Natural killer cell (primary cell): ENCODE data around the gene PLEKHG4B. TPM values are rescaled to one million over a fixed set of nuclear protein-coding genes. Genes with fewer than 3 reads are reported as not detected.
"Not testable (repeated sequence)": the region's sequence is repeated elsewhere in the genome, so short reads cannot be mapped to it uniquely, and the experiment has no call there.

Experiments used
- ATAC-seq, 3 donors: fragments of 150-1000 bp in 2 of 3; fragments of 200-7000 bp in 1 of 3; cut with Tn5 transposase; 1 replicate in 1 of 3; 2 replicates in 2 of 3; pipeline ENCODE4 v1.10.0; 2021; ENCODE audit warnings: mild to moderate bottlenecking in 2 of 3, moderate library complexity in 2 of 3
- DNase-seq, 2 donors: peaks; one replicate each; pipeline versions ENCODE4 v3.0.0 to v3.0.0-alpha.2; 2013 to 2021; ENCODE audit warnings: mixed read lengths in 1 of 2
- H3K27ac ChIP-seq: one replicate; pipeline ENCODE4 v1.5.1; 2013; ENCODE audit warnings: mild to moderate bottlenecking, low read length
- H3K27me3 ChIP-seq: one replicate; pipeline ENCODE4 v1.6.1; 2013; ENCODE audit warnings: low read length; ENCODE audit not compliant: control insufficient read depth, insufficient read depth
- H3K36me3 ChIP-seq: one replicate; pipeline ENCODE4 v1.6.1; 2013; ENCODE audit warnings: low read length; ENCODE audit not compliant: control insufficient read depth, insufficient read depth
- H3K4me1 ChIP-seq: one replicate; pipeline ENCODE4 v1.6.1; 2013; ENCODE audit warnings: low read length; ENCODE audit not compliant: control insufficient read depth, insufficient read depth
- H3K4me3 ChIP-seq: one replicate; pipeline ENCODE4 v1.5.1; 2013; ENCODE audit warnings: low read length
- H3K9me3 ChIP-seq: one replicate; pipeline ENCODE4 v1.6.1; 2013; ENCODE audit warnings: low read length; ENCODE audit not compliant: control insufficient read depth, insufficient read depth
- H3K27ac Mint-ChIP-seq, 2 donors: one replicate each; pipeline ENCODE4 v1.8.0; 2022; ENCODE audit warnings: mild to moderate bottlenecking in 2 of 2, mixed read lengths in 2 of 2, moderate library complexity in 1 of 2
- H3K27me3 Mint-ChIP-seq, 2 donors: one replicate each; pipeline ENCODE4 v1.8.0; 2022; ENCODE audit warnings: low read depth in 2 of 2, mixed read lengths in 2 of 2
- H3K36me3 Mint-ChIP-seq: one replicate; pipeline ENCODE4 v1.8.0; 2022; ENCODE audit warnings: mixed read lengths
- H3K4me1 Mint-ChIP-seq, 2 donors: one replicate each; pipeline ENCODE4 v1.8.0; 2022; ENCODE audit warnings: mixed read lengths in 2 of 2
- H3K4me3 Mint-ChIP-seq: one replicate; pipeline ENCODE4 v1.8.0; 2022; ENCODE audit warnings: mild to moderate bottlenecking, moderate library complexity, mixed read lengths
- H3K9me3 Mint-ChIP-seq, 2 donors: one replicate each; pipeline ENCODE4 v1.8.0; 2022; ENCODE audit warnings: mixed read lengths in 2 of 2
- WGBS: methylation state at CpG from one replicate; pipeline ENCODE4 v1.1.7; 2013; ENCODE audit warnings: missing lambda C conversion rate; ENCODE audit not compliant: insufficient coverage; 5-methylcytosine and 5-hydroxymethylcytosine counted together
- intact Hi-C: fragments of 100-400 bp; cut with micrococcal nuclease; formaldehyde crosslinking; loops from one replicate; pipeline ENCODE4 v1.14.2; 2022
- total RNA-seq, 4 donors: library from RNA; stranded (reverse); fragments of 120-200 nt in 1 of 4; gene quantifications; one replicate each; pipeline versions ENCODE4 v1.2.3 to v1.2.4, GENCODE V29; 2013 to 2022
- TF ChIP-seq, protein P1 (sequence below): fragments of 200-600 bp; IDR thresholded peaks from one replicate; pipeline ENCODE4 v1.8.0; 2022; ENCODE audit warnings: antibody characterized with exemption

The PLEKHG4B gene
- total RNA-seq, 3 donors from 2014 or later (not counting 1 experiment from before 2014, with no cell fraction given): 0.07 TPM; not detected in 2

DNA sequence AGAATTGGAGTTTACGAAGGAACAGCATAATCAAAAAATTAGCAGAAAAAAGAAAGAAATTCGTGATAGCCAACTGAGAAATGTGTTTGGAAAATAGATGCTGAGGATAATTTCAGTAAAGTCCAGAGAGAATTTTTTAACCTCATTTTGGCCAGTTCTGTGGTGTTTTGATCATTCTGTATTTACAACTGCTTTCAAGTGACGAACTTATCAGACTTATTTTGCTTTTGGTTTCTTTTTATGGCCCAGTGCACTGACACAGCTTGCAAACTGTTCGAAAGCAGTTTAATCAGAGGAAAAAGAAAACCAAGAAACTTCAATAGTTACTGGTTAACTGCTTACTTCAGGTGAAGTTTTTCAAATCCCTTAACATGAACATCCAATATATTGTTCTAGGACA lies 128.0 kb downstream of the PLEKHG4B start:
- H3K4me3 ChIP-seq: peak overlapping the region; percentile 98
- intact Hi-C loops: loop anchor here (1.0 to 2.0 kb wide), 2 partner anchors 32 to 51 kb away; partner anchors contain the start of gene PDCD6
- peak overlapping the region; percentile 95 to 96 for H3K27ac Mint-ChIP-seq
- H3K36me3 Mint-ChIP-seq: peaks cover 4% of the 10 kb centered on the region
- H3K27me3 ChIP-seq: no peaks in the 10 kb centered on the region
- WGBS: 4% methylated on average over 4 of the region's 4 CpGs
- peaks cover 7% of the 10 kb centered on the region for H3K36me3 ChIP-seq
- no peaks in the 10 kb centered on the region for H3K9me3 ChIP-seq
- TF ChIP-seq, protein P1, sequence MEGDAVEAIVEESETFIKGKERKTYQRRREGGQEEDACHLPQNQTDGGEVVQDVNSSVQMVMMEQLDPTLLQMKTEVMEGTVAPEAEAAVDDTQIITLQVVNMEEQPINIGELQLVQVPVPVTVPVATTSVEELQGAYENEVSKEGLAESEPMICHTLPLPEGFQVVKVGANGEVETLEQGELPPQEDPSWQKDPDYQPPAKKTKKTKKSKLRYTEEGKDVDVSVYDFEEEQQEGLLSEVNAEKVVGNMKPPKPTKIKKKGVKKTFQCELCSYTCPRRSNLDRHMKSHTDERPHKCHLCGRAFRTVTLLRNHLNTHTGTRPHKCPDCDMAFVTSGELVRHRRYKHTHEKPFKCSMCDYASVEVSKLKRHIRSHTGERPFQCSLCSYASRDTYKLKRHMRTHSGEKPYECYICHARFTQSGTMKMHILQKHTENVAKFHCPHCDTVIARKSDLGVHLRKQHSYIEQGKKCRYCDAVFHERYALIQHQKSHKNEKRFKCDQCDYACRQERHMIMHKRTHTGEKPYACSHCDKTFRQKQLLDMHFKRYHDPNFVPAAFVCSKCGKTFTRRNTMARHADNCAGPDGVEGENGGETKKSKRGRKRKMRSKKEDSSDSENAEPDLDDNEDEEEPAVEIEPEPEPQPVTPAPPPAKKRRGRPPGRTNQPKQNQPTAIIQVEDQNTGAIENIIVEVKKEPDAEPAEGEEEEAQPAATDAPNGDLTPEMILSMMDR: no peak
- peak in 1 of 2 donors; percentile 61 for DNase-seq
- peak overlapping the region; percentile 83 for H3K27ac ChIP-seq
- peak; percentile 14 to 35 (median 25) for ATAC-seq
- no peaks in the 10 kb centered on the region for H3K9me3 Mint-ChIP-seq
- H3K27me3 Mint-ChIP-seq: no peaks in the 10 kb centered on the region
- H3K4me1 ChIP-seq: peaks cover 16% of the 10 kb centered on the region
- peaks cover 48 to 52% of the 10 kb centered on the region in 2 donors for H3K4me1 Mint-ChIP-seq
- peak overlapping the region; percentile 95 for H3K4me3 Mint-ChIP-seq

- intact Hi-C loops, H3K4me3 ChIP-seq, H3K27ac ChIP-seq, H3K4me3 Mint-ChIP-seq, H3K9me3 Mint-ChIP-seq, H3K27me3 ChIP-seq, H3K27me3 Mint-ChIP-seq, H3K9me3 ChIP-seq, DNase-seq, H3K27ac Mint-ChIP-seq, ATAC-seq: not testable (repeated sequence)
- Histone ChIP-seq H3K4me1 (peaks cover 13% of the 10 kb centered on the region), H3K36me3 (peaks cover 32% of the 10 kb centered on the region)
- Mint-ChIP-seq H3K36me3 (peaks cover 15% of the 10 kb centered on the region), H3K4me1 (peaks cover 31 to 36% of the 10 kb centered on the region in 2 donors)
- whole genome bisulfite sequencing: 51% methylated on average over 6 of the region's 6 CpGs
Measured at GRCh38 chr5:222951-223715, 131.2 kb downstream of the PLEKHG4B start.

GRCh38 chr5:223791-224190 lies 131.8 kb downstream of the PLEKHG4B start:
- TF ChIP-seq, protein P1: no peak
- H3K36me3 Mint-ChIP-seq: peaks cover 15% of the 10 kb centered on the region
- H3K9me3 Mint-ChIP-seq: no peaks in the 10 kb centered on the region
- ATAC-seq: no peak
- H3K4me1 Mint-ChIP-seq: peaks cover 31 to 36% of the 10 kb centered on the region in 2 donors
- intact Hi-C loops: no loop called here
- DNase-seq: no peak
- H3K27me3 Mint-ChIP-seq: no peaks in the 10 kb centered on the region
- 91% methylated on average over 6 of the region's 6 CpGs for WGBS
- Histone ChIP-seq H3K27ac (no peak overlapping the region), H3K9me3 (no peaks in the 10 kb centered on the region), H3K36me3 (peaks cover 39% of the 10 kb centered on the region), H3K4me3 (no peak overlapping the region), H3K4me1 (peaks cover 13% of the 10 kb centered on the region), H3K27me3 (no peaks in the 10 kb centered on the region)
- peak overlapping the region in 1 of 2 donors; percentile 48 for H3K27ac Mint-ChIP-seq
- no peak overlapping the region for H3K4me3 Mint-ChIP-seq

DNA sequence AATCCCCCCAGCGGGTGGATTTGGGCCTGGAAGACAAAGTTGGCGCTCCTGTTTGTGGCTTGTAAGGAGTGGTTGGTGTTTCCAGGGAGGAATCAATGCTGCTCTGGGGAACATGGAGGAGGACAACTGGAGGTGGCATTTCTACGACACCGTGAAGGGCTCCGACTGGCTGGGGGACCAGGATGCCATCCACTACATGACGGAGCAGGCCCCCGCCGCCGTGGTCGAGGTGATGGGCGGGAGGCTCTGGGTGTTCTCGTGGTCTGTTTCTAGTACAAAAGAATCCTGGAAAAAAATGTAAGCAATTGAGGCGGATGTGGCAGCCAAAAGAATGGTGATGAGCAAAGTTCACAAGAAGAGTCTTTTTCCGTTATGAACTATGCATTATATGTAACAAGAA lies 133.4 kb downstream of the PLEKHG4B start:
- H3K27me3 ChIP-seq: no peaks in the 10 kb centered on the region
- Mint-ChIP-seq H3K4me3 (no peak overlapping the region), H3K27me3 (no peaks in the 10 kb centered on the region), H3K36me3 (peaks cover 15% of the 10 kb centered on the region), H3K4me1 (peaks cover 17 to 21% of the 10 kb centered on the region in 2 donors), H3K9me3 (no peaks in the 10 kb centered on the region), H3K27ac (peak overlapping the region in 1 of 2 donors; percentile 48)
- DNase-seq (no peak), ATAC-seq (no peak)
- WGBS: 96% methylated on average over 14 of the region's 14 CpGs
- peaks cover 53% of the 10 kb centered on the region for H3K36me3 ChIP-seq
- no peak overlapping the region for H3K4me3 ChIP-seq
- H3K27ac ChIP-seq: no peak overlapping the region
- H3K9me3 ChIP-seq: no peaks in the 10 kb centered on the region
- H3K4me1 ChIP-seq: peaks cover 12% of the 10 kb centered on the region
- intact Hi-C loops: no loop called here
- TF ChIP-seq, protein P1: no peak

DNA sequence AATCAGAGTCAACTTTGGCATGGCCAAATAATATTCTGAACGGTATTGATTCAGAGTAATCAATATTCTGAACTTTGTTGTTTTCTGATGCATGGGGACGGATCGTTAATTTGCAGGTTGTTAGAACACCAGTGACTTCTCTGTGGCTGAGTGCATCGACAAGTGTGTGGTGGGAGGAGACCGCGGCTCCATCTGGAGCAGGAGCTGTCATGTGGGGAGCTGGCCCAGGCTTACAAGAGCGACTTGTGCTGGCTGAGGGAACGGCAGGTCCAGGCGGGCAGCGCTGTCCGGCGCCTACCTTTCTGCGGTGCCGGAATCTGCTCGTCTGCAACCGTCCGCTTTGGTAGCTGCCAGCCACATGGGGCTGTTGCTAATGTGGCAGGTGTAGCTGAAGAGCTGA lies 135.4 kb downstream of the PLEKHG4B start:
- H3K27ac Mint-ChIP-seq, intact Hi-C loops, DNase-seq, H3K9me3 Mint-ChIP-seq, H3K4me1 ChIP-seq, H3K27me3 ChIP-seq, ATAC-seq, H3K27me3 Mint-ChIP-seq, H3K4me1 Mint-ChIP-seq, H3K4me3 ChIP-seq, H3K4me3 Mint-ChIP-seq, H3K9me3 ChIP-seq, H3K27ac ChIP-seq: not testable (repeated sequence)
- peaks cover 15% of the 10 kb centered on the region for H3K36me3 Mint-ChIP-seq
- H3K36me3 ChIP-seq: peaks cover 68% of the 10 kb centered on the region
- WGBS: 98% methylated on average over 8 of the region's 17 CpGs
